ENCODE results near the gene STX4.

STX4 gene

GRCh38 chr16:30998852-30999761 is 34.3 kb upstream of the STX4 start:
- Histone ChIP-seq H3K36me3 (ENCODE audit: low read depth) (no peaks in the 10 kb centered on the region), H3K4me3 (ENCODE audit: severe bottlenecking) (no peak overlapping the region), H3K27ac (ENCODE audit: poor library complexity, severe bottlenecking) (peak overlapping the region; percentile 94), H3K27me3 (ENCODE audit: insufficient read depth, poor library complexity, severe bottlenecking) (no peaks in the 10 kb centered on the region), H3K4me1 (ENCODE audit: insufficient read depth, poor library complexity, severe bottlenecking) (peaks cover 14% of the 10 kb centered on the region), H3K9me3 (ENCODE audit: severe bottlenecking) (no peaks in the 10 kb centered on the region)
- ATAC-seq (ENCODE audit: low read depth) (no peak), DNase-seq (ENCODE audit: low spot score) (no peak)
- TF ChIP-seq CTCF (IDR thresholded peaks at IDR 0.05; ENCODE audit: poor library complexity, severe bottlenecking) = no peak

- Histone ChIP-seq H3K9me3 (ENCODE audit: severe bottlenecking) (no peaks in the 10 kb centered on the region), H3K27ac (ENCODE audit: poor library complexity, severe bottlenecking) (no peak overlapping the region), H3K4me3 (ENCODE audit: severe bottlenecking) (no peak overlapping the region), H3K36me3 (ENCODE audit: low read depth) (no peaks in the 10 kb centered on the region), H3K27me3 (ENCODE audit: insufficient read depth, poor library complexity, severe bottlenecking) (no peaks in the 10 kb centered on the region), H3K4me1 (ENCODE audit: insufficient read depth, poor library complexity, severe bottlenecking) (peaks cover 14% of the 10 kb centered on the region)
- no peak for DNase-seq (ENCODE audit: low spot score)
- no peak for ATAC-seq (ENCODE audit: low read depth)
- no peak for TF ChIP-seq CTCF (IDR thresholded peaks at IDR 0.05; ENCODE audit: poor library complexity, severe bottlenecking)
Measured at GRCh38 chr16:31000671-31001382, 32.5 kb upstream of the STX4 start.

GRCh38 chr16:31001507-31002249 is 31.7 kb upstream of the STX4 start:
- Histone ChIP-seq H3K36me3 (ENCODE audit: low read depth) (no peaks in the 10 kb centered on the region), H3K4me1 (ENCODE audit: insufficient read depth, poor library complexity, severe bottlenecking) (peaks cover 14% of the 10 kb centered on the region), H3K27ac (ENCODE audit: poor library complexity, severe bottlenecking) (no peak overlapping the region), H3K4me3 (ENCODE audit: severe bottlenecking) (no peak overlapping the region), H3K9me3 (ENCODE audit: severe bottlenecking) (no peaks in the 10 kb centered on the region), H3K27me3 (ENCODE audit: insufficient read depth, poor library complexity, severe bottlenecking) (no peaks in the 10 kb centered on the region)
- TF ChIP-seq CTCF (IDR thresholded peaks at IDR 0.05; ENCODE audit: poor library complexity, severe bottlenecking) = no peak
- ATAC-seq (ENCODE audit: low read depth) = no peak
- DNase-seq (ENCODE audit: low spot score) = no peak

GRCh38 chr16:31002250-31002700 is 31.1 kb upstream of the STX4 start:
- no peaks in the 10 kb centered on the region for H3K36me3 ChIP-seq (ENCODE audit: low read depth)
- TF ChIP-seq CTCF (IDR thresholded peaks at IDR 0.05; ENCODE audit: poor library complexity, severe bottlenecking) = no peak
- H3K4me1 ChIP-seq (ENCODE audit: insufficient read depth, poor library complexity, severe bottlenecking) = peaks cover 14% of the 10 kb centered on the region
- no peaks in the 10 kb centered on the region for H3K9me3 ChIP-seq (ENCODE audit: severe bottlenecking)
- no peak for ATAC-seq (ENCODE audit: low read depth)
- no peak overlapping the region for H3K27ac ChIP-seq (ENCODE audit: poor library complexity, severe bottlenecking)
- H3K4me3 ChIP-seq (ENCODE audit: severe bottlenecking) = no peak overlapping the region
- no peak for DNase-seq (ENCODE audit: low spot score)
- H3K27me3 ChIP-seq (ENCODE audit: insufficient read depth, poor library complexity, severe bottlenecking) = no peaks in the 10 kb centered on the region

Measured in RWPE2 (cell line).